ENCODE data around the gene MYO15B.

DNA sequence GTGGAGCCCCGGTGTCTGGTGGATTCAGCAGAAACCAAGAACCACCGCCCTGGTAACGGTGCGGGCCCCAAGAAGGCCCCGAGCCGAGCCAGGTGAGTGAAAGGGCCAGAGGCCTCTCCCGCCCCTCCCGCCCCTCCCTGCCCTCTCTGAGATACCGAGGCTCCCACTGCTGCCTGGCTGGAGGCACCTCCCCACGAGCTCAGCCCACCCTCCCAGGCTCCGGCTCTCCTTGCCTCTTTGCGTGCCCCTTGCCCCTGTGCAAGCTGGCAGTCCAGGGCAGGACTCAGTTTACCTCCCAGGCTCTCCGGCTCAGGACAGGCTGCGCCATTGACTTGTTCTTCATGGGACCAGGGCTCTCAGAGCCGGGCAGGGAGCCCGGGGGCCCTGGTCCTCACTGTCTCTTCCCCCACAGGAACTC is 14.1 kb upstream of the MYO15B start:
- TF ChIP-seq, protein P1, sequence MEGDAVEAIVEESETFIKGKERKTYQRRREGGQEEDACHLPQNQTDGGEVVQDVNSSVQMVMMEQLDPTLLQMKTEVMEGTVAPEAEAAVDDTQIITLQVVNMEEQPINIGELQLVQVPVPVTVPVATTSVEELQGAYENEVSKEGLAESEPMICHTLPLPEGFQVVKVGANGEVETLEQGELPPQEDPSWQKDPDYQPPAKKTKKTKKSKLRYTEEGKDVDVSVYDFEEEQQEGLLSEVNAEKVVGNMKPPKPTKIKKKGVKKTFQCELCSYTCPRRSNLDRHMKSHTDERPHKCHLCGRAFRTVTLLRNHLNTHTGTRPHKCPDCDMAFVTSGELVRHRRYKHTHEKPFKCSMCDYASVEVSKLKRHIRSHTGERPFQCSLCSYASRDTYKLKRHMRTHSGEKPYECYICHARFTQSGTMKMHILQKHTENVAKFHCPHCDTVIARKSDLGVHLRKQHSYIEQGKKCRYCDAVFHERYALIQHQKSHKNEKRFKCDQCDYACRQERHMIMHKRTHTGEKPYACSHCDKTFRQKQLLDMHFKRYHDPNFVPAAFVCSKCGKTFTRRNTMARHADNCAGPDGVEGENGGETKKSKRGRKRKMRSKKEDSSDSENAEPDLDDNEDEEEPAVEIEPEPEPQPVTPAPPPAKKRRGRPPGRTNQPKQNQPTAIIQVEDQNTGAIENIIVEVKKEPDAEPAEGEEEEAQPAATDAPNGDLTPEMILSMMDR (IDR thresholded peaks at IDR 0.05 in 8 of 11, conservative IDR thresholded peaks at IDR 0.05 in 3 of 11), result no peak
- TF ChIP-seq POLR2A (IDR thresholded peaks at IDR 0.05), result no peak
- no peak for TF ChIP-seq POLR2AphosphoS5 (IDR thresholded peaks at IDR 0.05)

Data from spleen (tissue), 7 donors.